Breast epithelium (tissue), 4 donors: ENCODE data around the gene NAV3. TPM values are rescaled to one million over a fixed set of nuclear protein-coding genes. Genes with fewer than 3 reads are reported as not detected.

ENCODE experiments used
- DNase-seq, 2 donors: peaks; one replicate each; pipeline ENCODE4 v3.0.0-alpha.2; 2019; ENCODE audit warnings: low spot score in 2 of 2
- H3K27ac ChIP-seq, 2 donors: fragments of 200-600 bp; sonication (generic) in 1 of 2; one replicate each; pipeline ENCODE4 v1.5.1; 2016 to 2019; ENCODE audit warnings: mild to moderate bottlenecking in 1 of 2
- H3K27me3 ChIP-seq, 2 donors: fragments of 200-600 bp; sonication (generic) in 1 of 2; one replicate each; pipeline versions ENCODE4 v1.5.1 to v1.6.0; 2017 to 2019; ENCODE audit warnings: control low read depth in 1 of 2, mild to moderate bottlenecking in 1 of 2
- H3K36me3 ChIP-seq: fragments of 200-600 bp; one replicate; pipeline ENCODE4 v1.5.1; 2019
- H3K4me1 ChIP-seq, 2 donors: fragments of 200-600 bp; sonication (generic); one replicate each; pipeline ENCODE4 v1.5.1; 2016 to 2019; ENCODE audit warnings: control low read depth in 1 of 2
- H3K4me3 ChIP-seq, 3 donors: fragments of 200-600 bp; sonication (generic); 1 replicate in 2 of 3; 2 replicates in 1 of 3; pipeline ENCODE4 v1.5.1; 2016 to 2019; ENCODE audit warnings: mild to moderate bottlenecking in 3 of 3, moderate library complexity in 2 of 3
- H3K9me3 ChIP-seq, 2 donors: fragments of 200-600 bp; sonication (generic) in 1 of 2; one replicate each; pipeline ENCODE4 v1.5.1; 2016 to 2019; ENCODE audit warnings: control low read depth in 1 of 2
- POLR2A ChIP-seq: fragments of 450-650 bp; IDR thresholded peaks from one replicate; pipeline ENCODE4 v1.6.1; 2016; ENCODE audit warnings: antibody characterized with exemption, mild to moderate bottlenecking, moderate library complexity
- POLR2AphosphoS5 ChIP-seq, 3 donors: sonication (generic); formaldehyde crosslinking; IDR thresholded peaks; one replicate each; pipeline ENCODE4 v1.6.1; 2017; ENCODE audit warnings: antibody characterized with exemption in 3 of 3
- intact Hi-C: fragments of 100-400 bp; cut with DNase I; formaldehyde crosslinking; loops from one replicate; pipeline ENCODE4 v1.15.1; 2023; ENCODE audit warnings: low total_unique reads
- total RNA-seq, 3 donors: library from RNA; depleted of rRNA; stranded (reverse); fragments of >200 nt; gene quantifications; one replicate each; pipeline ENCODE4 v1.1.0, GENCODE V29; 2016
- TF ChIP-seq, protein P1 (sequence below), 3 donors: fragments of 450-650 bp; IDR thresholded peaks; one replicate each; pipeline ENCODE4 v1.5.1; 2016 to 2017; ENCODE audit warnings: antibody characterized with exemption in 3 of 3, mild to moderate bottlenecking in 3 of 3, moderate library complexity in 3 of 3

NAV3 gene
- total RNA-seq, 3 donors from 2014 or later, result 25.6 to 46.1 (median 41.1) TPM

DNA sequence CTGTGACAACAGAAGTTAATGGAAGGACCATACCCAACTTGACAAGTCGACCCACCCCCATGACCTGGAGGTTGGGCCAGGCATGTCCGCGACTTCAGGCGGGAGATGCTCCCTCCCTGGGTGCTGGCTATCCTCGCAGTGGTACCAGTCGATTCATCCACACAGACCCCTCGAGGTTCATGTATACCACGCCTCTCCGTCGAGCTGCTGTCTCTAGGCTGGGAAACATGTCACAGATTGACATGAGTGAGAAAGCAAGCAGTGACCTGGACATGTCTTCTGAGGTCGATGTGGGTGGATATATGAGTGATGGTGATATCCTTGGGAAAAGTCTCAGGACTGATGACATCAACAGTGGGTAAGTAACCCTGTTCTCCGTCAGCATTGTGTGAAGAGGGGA lies 220.1 kb downstream of the NAV3 start:
- H3K9me3 ChIP-seq, result peaks cover 0 to 7% of the 10 kb centered on the region in 2 donors
- no peaks in the 10 kb centered on the region for H3K27me3 ChIP-seq
- intact Hi-C loops, result no loop called here
- H3K27ac ChIP-seq, result peak overlapping the region in 1 of 2 donors; percentile 28
- DNase-seq, result no peak
- no peaks in the 10 kb centered on the region for H3K36me3 ChIP-seq
- H3K4me3 ChIP-seq, result no peak overlapping the region
- no peak for TF ChIP-seq POLR2AphosphoS5 (IDR thresholded peaks at IDR 0.05)
- TF ChIP-seq POLR2A, result no peak
- TF ChIP-seq, protein P1, sequence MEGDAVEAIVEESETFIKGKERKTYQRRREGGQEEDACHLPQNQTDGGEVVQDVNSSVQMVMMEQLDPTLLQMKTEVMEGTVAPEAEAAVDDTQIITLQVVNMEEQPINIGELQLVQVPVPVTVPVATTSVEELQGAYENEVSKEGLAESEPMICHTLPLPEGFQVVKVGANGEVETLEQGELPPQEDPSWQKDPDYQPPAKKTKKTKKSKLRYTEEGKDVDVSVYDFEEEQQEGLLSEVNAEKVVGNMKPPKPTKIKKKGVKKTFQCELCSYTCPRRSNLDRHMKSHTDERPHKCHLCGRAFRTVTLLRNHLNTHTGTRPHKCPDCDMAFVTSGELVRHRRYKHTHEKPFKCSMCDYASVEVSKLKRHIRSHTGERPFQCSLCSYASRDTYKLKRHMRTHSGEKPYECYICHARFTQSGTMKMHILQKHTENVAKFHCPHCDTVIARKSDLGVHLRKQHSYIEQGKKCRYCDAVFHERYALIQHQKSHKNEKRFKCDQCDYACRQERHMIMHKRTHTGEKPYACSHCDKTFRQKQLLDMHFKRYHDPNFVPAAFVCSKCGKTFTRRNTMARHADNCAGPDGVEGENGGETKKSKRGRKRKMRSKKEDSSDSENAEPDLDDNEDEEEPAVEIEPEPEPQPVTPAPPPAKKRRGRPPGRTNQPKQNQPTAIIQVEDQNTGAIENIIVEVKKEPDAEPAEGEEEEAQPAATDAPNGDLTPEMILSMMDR (IDR thresholded peaks at IDR 0.05), result no peak
- H3K4me1 ChIP-seq, result no peaks in the 10 kb centered on the region

DNA sequence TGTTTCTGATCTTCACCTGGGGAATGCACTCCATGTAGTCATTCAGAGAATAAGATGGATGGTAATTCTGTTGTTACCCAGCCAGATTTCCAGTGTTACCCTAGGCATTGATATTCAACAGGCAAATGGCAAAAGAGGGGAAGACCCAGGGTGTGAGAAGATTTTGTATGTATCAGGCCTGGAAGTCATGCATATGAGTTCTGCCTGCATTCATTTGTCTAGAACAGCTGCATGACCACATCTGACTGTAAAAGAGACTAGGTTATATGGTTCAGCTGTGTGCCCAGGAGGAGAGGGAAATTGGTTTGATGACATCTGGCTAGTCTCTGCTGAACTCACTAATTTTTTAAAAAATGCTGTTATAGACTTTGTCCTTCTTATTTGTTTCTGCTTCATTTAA lies 224.9 kb downstream of the NAV3 start:
- Histone ChIP-seq H3K27ac (no peak overlapping the region), H3K27me3 (no peaks in the 10 kb centered on the region), H3K9me3 (no peaks in the 10 kb centered on the region), H3K4me3 (no peak overlapping the region), H3K36me3 (no peaks in the 10 kb centered on the region), H3K4me1 (no peaks in the 10 kb centered on the region)
- intact Hi-C loops, result no loop called here
- DNase-seq, result no peak
- TF ChIP-seq POLR2AphosphoS5 (IDR thresholded peaks at IDR 0.05) (no peak), POLR2A (no peak)
- TF ChIP-seq, protein P1 (IDR thresholded peaks at IDR 0.05), result no peak

DNA sequence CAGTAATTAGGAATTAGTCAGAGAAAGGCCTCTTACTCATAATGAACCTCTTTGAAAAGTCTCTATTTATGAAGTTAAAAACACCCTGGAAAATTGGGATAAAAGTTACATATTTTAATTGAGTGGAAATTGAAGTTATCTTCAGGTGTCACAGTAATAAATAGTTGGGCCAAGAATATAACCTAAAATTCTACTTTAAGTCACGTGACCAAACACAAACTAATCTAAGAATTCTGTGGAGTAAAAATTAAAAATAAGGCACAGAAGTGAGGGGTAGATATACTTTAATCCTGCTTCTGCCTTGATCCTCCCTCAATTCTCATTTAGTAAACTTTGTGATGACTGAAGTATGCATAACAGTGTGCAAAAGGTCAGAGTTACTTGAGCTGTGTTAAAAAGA lies 226.4 kb downstream of the NAV3 start:
- intact Hi-C loops, result no loop called here
- TF ChIP-seq, protein P1 (IDR thresholded peaks at IDR 0.05), result no peak
- TF ChIP-seq POLR2A (no peak), POLR2AphosphoS5 (IDR thresholded peaks at IDR 0.05) (no peak)
- no peak for DNase-seq

DNA sequence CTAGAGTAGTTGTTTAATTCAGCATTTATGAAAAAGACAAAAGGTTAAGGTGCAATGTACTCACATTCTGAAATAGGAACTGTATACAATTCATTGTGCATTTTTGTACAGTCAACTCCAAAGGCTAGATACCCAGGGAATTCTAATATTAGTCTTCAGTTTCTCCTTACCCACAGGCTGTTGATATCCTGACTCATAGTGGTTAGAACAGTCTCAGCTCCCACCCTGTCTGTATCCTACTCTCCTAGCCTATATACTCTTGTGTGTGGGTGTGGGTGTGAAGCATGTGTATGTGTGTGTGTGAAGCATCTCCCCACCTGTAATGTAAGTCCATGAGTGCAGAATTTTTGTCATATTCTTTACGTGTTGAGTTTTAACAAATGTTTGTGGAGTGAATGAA lies 229.5 kb downstream of the NAV3 start:
- no peaks in the 10 kb centered on the region for H3K4me1 ChIP-seq
- H3K27me3 ChIP-seq, result no peaks in the 10 kb centered on the region
- no peak overlapping the region for H3K4me3 ChIP-seq
- intact Hi-C loops, result no loop called here
- H3K9me3 ChIP-seq, result no peaks in the 10 kb centered on the region
- DNase-seq, result no peak
- TF ChIP-seq POLR2A, result no peak
- TF ChIP-seq, protein P1 (IDR thresholded peaks at IDR 0.05), result no peak
- H3K36me3 ChIP-seq, result no peaks in the 10 kb centered on the region
- H3K27ac ChIP-seq, result no peak overlapping the region

More for the DNA sequence above, 226.4 kb downstream of the NAV3 start:
- H3K36me3 ChIP-seq, result no peaks in the 10 kb centered on the region
- H3K4me3 ChIP-seq, result no peak overlapping the region
- no peak overlapping the region for H3K27ac ChIP-seq
- no peaks in the 10 kb centered on the region for H3K9me3 ChIP-seq
- no peaks in the 10 kb centered on the region for H3K27me3 ChIP-seq
- no peaks in the 10 kb centered on the region for H3K4me1 ChIP-seq

DNA sequence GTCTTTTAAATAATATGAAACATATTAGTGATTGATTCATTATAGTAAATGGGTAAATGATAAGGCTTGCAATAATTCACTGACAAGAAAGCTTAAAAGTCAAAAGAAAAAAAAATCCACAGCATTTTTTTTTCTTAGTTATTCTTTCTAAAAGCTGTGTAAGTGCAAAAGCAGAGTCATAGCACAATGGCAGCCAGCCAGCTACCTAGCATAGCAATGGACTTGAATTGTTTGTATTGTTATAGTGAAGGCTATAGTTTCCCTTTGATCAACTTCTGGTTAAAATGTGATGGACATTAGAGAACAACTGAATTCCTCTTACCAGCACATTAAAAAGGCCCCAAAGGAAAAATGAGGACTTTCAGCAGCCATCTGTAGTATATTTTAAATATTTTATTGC lies 232.1 kb downstream of the NAV3 start:
- Histone ChIP-seq H3K9me3 (no peaks in the 10 kb centered on the region), H3K4me3 (no peak overlapping the region), H3K4me1 (no peaks in the 10 kb centered on the region), H3K27me3 (no peaks in the 10 kb centered on the region), H3K27ac (no peak overlapping the region), H3K36me3 (no peaks in the 10 kb centered on the region)
- TF ChIP-seq POLR2A, result no peak
- TF ChIP-seq, protein P1 (IDR thresholded peaks at IDR 0.05), result no peak
- no peak for TF ChIP-seq POLR2AphosphoS5 (IDR thresholded peaks at IDR 0.05)
- intact Hi-C loops, result no loop called here
- no peak for DNase-seq
